ENCODE results near the gene HMMR. TPM values are rescaled to one million over a fixed set of nuclear protein-coding genes. Genes with fewer than 3 reads are reported as not detected.

Gene HMMR
- total and polyA plus RNA-seq, 2 experiments from 2014 or later = 77.9 to 163 TPM

DNA sequence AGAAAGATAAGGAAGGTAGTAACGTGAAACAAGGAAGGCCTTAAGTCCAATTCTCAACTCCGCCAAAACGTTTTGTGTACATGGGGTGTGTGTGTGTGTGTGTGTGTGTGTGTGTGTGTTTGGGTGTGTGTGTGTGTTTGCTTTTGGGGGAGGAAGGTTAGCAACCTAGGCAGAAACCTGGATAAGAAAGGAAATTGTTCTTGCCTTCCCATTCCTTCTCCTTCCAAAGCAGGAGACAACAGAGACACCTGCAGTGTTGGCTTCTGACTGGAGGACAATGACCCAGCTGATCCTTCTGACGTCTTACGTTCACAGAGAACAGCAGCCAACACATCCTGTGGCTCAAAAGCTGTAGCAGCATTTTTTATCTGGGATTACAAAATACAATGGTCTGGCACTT is 27.2 kb upstream of the HMMR start:
- no peaks in the 10 kb centered on the region; the same call in 1 of the 2 replicates for H3K36me3 ChIP-seq (ENCODE audit: insufficient read depth)
- peaks cover 18% of the 10 kb centered on the region; the same call in 2 of the 3 replicates for H3K4me1 Mint-ChIP-seq
- no peak overlapping the region for H3K4me3 ChIP-seq
- no peak for DNase-seq (ENCODE audit: low spot score)
- no peak overlapping the region for H3K4me3 Mint-ChIP-seq
- peaks cover 4% of the 10 kb centered on the region for H3K79me2 ChIP-seq (replicated peaks; ENCODE audit: insufficient read depth)
- H3K27ac ChIP-seq (ENCODE audit: low read depth) = no peak overlapping the region
- peaks cover 6% of the 10 kb centered on the region; the same call in 1 of the 2 replicates for H3K9me2 ChIP-seq (ENCODE audit: insufficient read depth)
- no peak for ATAC-seq
- H3K4me2 ChIP-seq = no peak overlapping the region
- TF ChIP-seq EZH2phosphoT487 (IDR thresholded peaks at IDR 0.05; ENCODE audit: unreplicated experiment) = no peak
- TF ChIP-seq, protein P1, sequence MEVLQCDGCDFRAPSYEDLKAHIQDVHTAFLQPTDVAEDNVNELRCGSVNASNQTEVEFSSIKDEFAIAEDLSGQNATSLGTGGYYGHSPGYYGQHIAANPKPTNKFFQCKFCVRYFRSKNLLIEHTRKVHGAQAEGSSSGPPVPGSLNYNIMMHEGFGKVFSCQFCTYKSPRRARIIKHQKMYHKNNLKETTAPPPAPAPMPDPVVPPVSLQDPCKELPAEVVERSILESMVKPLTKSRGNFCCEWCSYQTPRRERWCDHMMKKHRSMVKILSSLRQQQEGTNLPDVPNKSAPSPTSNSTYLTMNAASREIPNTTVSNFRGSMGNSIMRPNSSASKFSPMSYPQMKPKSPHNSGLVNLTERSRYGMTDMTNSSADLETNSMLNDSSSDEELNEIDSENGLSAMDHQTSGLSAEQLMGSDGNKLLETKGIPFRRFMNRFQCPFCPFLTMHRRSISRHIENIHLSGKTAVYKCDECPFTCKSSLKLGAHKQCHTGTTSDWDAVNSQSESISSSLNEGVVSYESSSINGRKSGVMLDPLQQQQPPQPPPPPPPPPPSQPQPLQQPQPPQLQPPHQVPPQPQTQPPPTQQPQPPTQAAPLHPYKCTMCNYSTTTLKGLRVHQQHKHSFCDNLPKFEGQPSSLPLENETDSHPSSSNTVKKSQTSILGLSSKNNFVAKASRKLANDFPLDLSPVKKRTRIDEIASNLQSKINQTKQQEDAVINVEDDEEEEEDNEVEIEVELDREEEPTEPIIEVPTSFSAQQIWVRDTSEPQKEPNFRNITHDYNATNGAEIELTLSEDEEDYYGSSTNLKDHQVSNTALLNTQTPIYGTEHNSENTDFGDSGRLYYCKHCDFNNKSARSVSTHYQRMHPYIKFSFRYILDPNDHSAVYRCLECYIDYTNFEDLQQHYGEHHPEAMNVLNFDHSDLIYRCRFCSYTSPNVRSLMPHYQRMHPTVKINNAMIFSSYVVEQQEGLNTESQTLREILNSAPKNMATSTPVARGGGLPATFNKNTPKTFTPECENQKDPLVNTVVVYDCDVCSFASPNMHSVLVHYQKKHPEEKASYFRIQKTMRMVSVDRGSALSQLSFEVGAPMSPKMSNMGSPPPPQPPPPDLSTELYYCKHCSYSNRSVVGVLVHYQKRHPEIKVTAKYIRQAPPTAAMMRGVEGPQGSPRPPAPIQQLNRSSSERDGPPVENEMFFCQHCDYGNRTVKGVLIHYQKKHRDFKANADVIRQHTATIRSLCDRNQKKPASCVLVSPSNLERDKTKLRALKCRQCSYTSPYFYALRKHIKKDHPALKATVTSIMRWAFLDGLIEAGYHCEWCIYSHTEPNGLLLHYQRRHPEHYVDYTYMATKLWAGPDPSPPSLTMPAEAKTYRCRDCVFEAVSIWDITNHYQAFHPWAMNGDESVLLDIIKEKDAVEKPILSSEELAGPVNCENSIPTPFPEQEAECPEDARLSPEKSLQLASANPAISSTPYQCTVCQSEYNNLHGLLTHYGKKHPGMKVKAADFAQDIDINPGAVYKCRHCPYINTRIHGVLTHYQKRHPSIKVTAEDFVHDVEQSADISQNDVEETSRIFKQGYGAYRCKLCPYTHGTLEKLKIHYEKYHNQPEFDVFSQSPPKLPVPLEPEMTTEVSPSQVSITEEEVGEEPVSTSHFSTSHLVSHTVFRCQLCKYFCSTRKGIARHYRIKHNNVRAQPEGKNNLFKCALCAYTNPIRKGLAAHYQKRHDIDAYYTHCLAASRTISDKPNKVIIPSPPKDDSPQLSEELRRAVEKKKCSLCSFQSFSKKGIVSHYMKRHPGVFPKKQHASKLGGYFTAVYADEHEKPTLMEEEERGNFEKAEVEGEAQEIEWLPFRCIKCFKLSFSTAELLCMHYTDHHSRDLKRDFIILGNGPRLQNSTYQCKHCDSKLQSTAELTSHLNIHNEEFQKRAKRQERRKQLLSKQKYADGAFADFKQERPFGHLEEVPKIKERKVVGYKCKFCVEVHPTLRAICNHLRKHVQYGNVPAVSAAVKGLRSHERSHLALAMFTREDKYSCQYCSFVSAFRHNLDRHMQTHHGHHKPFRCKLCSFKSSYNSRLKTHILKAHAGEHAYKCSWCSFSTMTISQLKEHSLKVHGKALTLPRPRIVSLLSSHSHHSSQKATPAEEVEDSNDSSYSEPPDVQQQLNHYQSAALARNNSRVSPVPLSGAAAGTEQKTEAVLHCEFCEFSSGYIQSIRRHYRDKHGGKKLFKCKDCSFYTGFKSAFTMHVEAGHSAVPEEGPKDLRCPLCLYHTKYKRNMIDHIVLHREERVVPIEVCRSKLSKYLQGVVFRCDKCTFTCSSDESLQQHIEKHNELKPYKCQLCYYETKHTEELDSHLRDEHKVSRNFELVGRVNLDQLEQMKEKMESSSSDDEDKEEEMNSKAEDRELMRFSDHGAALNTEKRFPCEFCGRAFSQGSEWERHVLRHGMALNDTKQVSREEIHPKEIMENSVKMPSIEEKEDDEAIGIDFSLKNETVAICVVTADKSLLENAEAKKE (CRISPR knock-in tag; IDR thresholded peaks at IDR 0.05) = 0 out of 2 replicates have a peak, but pooled peaks have one; percentile 25
- peaks cover 2% of the 10 kb centered on the region for H3K27me3 Mint-ChIP-seq (ENCODE audit: insufficient read depth, low read depth, poor library complexity)
- H3K9me3 Mint-ChIP-seq = no peaks in the 10 kb centered on the region; the same call in 2 of the 3 replicates
- H3F3A ChIP-seq (replicated peaks; ENCODE audit: low read depth) = 0 out of 2 replicates have a peak, but pooled peaks cover 5% of the 10 kb centered on the region
- H2AFZ ChIP-seq = no peak overlapping the region
- H3K36me3 Mint-ChIP-seq (ENCODE audit: low read depth) = peaks cover 4% of the 10 kb centered on the region
- no peak overlapping the region for H3K27ac Mint-ChIP-seq
- H4K20me1 ChIP-seq (replicated peaks; ENCODE audit: insufficient read depth) = peaks cover 2% of the 10 kb centered on the region
- peaks cover 7% of the 10 kb centered on the region; the same call in 1 of the 2 replicates for H3K4me1 ChIP-seq (ENCODE audit: insufficient read depth)
- H3K27me3 ChIP-seq (ENCODE audit: insufficient read depth) = no peaks in the 10 kb centered on the region

DNA sequence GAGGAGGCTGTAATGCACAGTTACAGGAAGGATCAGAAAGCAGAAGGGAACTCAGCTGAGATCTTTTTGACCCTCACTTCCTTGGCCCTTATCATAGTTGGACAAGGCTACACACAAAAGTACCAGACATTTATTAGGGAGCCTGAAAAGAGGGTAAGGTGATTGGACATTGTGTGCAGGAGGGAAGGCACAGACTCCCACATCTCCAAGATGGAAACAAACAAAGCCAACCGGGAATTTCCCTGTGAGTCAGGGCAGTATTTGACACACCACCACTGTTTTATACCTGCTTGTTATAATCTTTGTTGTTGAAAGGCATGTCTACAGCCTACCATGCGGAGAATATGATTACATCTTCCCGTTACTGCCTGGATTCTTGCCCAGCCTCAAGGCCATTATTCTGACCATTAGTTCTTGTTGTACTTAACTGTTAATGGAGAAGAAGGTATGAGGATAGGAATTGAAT is 26.0 kb upstream of the HMMR start:
- no peak overlapping the region for H3K4me2 ChIP-seq
- Mint-ChIP-seq H3K27me3 (ENCODE audit: insufficient read depth, low read depth, poor library complexity) (peaks cover 5% of the 10 kb centered on the region), H3K4me3 (peak overlapping the region; percentile 21; the same call in 1 of the 3 replicates), H3K4me1 (peaks cover 24% of the 10 kb centered on the region; the same call in 2 of the 3 replicates), H3K36me3 (ENCODE audit: low read depth) (peaks cover 16% of the 10 kb centered on the region), H3K27ac (no peak overlapping the region), H3K9me3 (no peaks in the 10 kb centered on the region; the same call in 2 of the 3 replicates)
- no peak overlapping the region for H2AFZ ChIP-seq
- DNase-seq (ENCODE audit: low spot score) (no peak), ATAC-seq (no peak)
- no peaks in the 10 kb centered on the region for H3K27me3 ChIP-seq (ENCODE audit: insufficient read depth)
- 0 out of 2 replicates have a peak, but pooled peaks cover 5% of the 10 kb centered on the region for H3F3A ChIP-seq (replicated peaks; ENCODE audit: low read depth)
- H3K36me3 ChIP-seq (ENCODE audit: insufficient read depth) = peaks cover 6% of the 10 kb centered on the region
- no peak overlapping the region for H3K27ac ChIP-seq (ENCODE audit: low read depth)
- peaks cover 16% of the 10 kb centered on the region for H3K79me2 ChIP-seq (replicated peaks; ENCODE audit: insufficient read depth)
- peaks cover 14% of the 10 kb centered on the region for H4K20me1 ChIP-seq (replicated peaks; ENCODE audit: insufficient read depth)
- no peak overlapping the region for H3K4me3 ChIP-seq
- peaks cover 12% of the 10 kb centered on the region for H3K4me1 ChIP-seq (ENCODE audit: insufficient read depth)
- H3K9me2 ChIP-seq (ENCODE audit: insufficient read depth) = peaks cover 6% of the 10 kb centered on the region; the same call in 1 of the 2 replicates
- TF ChIP-seq, protein P2, sequence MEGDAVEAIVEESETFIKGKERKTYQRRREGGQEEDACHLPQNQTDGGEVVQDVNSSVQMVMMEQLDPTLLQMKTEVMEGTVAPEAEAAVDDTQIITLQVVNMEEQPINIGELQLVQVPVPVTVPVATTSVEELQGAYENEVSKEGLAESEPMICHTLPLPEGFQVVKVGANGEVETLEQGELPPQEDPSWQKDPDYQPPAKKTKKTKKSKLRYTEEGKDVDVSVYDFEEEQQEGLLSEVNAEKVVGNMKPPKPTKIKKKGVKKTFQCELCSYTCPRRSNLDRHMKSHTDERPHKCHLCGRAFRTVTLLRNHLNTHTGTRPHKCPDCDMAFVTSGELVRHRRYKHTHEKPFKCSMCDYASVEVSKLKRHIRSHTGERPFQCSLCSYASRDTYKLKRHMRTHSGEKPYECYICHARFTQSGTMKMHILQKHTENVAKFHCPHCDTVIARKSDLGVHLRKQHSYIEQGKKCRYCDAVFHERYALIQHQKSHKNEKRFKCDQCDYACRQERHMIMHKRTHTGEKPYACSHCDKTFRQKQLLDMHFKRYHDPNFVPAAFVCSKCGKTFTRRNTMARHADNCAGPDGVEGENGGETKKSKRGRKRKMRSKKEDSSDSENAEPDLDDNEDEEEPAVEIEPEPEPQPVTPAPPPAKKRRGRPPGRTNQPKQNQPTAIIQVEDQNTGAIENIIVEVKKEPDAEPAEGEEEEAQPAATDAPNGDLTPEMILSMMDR (conservative IDR thresholded peaks at IDR 0.05; ENCODE audit: low read depth in 2 of 2) = no peak
- TF ChIP-seq ZNF331 (CRISPR knock-in tag; IDR thresholded peaks at IDR 0.05; ENCODE audit: low read depth) = no peak
- no peak for TF ChIP-seq STAT1 (IDR thresholded peaks at IDR 0.05; ENCODE audit: unreplicated experiment)

Data from GM23338 (cell line).